Activated naive CD8-positive, alpha-beta T cell treated with anti-CD3 and anti-CD28 coated beads, Interleukin-2, amount 50 U/mL, for 24 hours (primary cell): Measurements from ENCODE around the gene ARMS2.
A peak's percentile ranks its signal among the peaks of the same experiment; 100 is the strongest.

Experiments
- ATAC-seq: fragments of 150-1000 bp; cut with Tn5 transposase; one replicate; pipeline ENCODE4 v1.10.0; 2021
- DNase-seq: peaks from one replicate; pipeline ENCODE4 v3.0.0; 2021
- H3K27ac Mint-ChIP-seq: one replicate; pipeline ENCODE4 v1.8.0; 2021; ENCODE audit warnings: mild to moderate bottlenecking, mixed read lengths
- H3K27me3 Mint-ChIP-seq: one replicate; pipeline ENCODE4 v1.8.0; 2021; ENCODE audit warnings: mixed read lengths
- H3K36me3 Mint-ChIP-seq: one replicate; pipeline ENCODE4 v1.8.0; 2021; ENCODE audit warnings: low read depth, mixed read lengths
- H3K4me1 Mint-ChIP-seq: one replicate; pipeline ENCODE4 v1.8.0; 2021; ENCODE audit warnings: mixed read lengths
- H3K4me3 Mint-ChIP-seq: one replicate; pipeline ENCODE4 v1.8.0; 2021; ENCODE audit warnings: mild to moderate bottlenecking, moderate library complexity, mixed read lengths
- H3K9me3 Mint-ChIP-seq: one replicate; pipeline ENCODE4 v1.8.0; 2021; ENCODE audit warnings: mixed read lengths

Gene ARMS2

GRCh38 chr10:122461729-122462532 lies 7.5 kb downstream of the ARMS2 start:
- peak; percentile 4 for DNase-seq
- H3K4me1 Mint-ChIP-seq = peaks cover 8% of the 10 kb centered on the region
- no peaks in the 10 kb centered on the region for H3K9me3 Mint-ChIP-seq
- no peak overlapping the region for H3K27ac Mint-ChIP-seq
- peak; percentile 23 for ATAC-seq
- H3K36me3 Mint-ChIP-seq = no peaks in the 10 kb centered on the region
- H3K4me3 Mint-ChIP-seq = peak overlapping the region; percentile 71
- peaks cover 65% of the 10 kb centered on the region for H3K27me3 Mint-ChIP-seq

- Mint-ChIP-seq H3K36me3 (no peaks in the 10 kb centered on the region), H3K4me1 (peaks cover 8% of the 10 kb centered on the region), H3K9me3 (no peaks in the 10 kb centered on the region), H3K4me3 (peak overlapping the region; percentile 71), H3K27ac (no peak overlapping the region), H3K27me3 (peaks cover 66% of the 10 kb centered on the region)
- DNase-seq (no peak), ATAC-seq (no peak)
Observed at GRCh38 chr10:122462533-122463465, 8.3 kb downstream of the ARMS2 start.

GRCh38 chr10:122463466-122464249 lies 9.2 kb downstream of the ARMS2 start:
- ATAC-seq = no peak
- Mint-ChIP-seq H3K9me3 (no peaks in the 10 kb centered on the region), H3K4me3 (no peak overlapping the region), H3K27me3 (peaks cover 63% of the 10 kb centered on the region), H3K36me3 (no peaks in the 10 kb centered on the region), H3K27ac (no peak overlapping the region), H3K4me1 (peaks cover 8% of the 10 kb centered on the region)
- no peak for DNase-seq

GRCh38 chr10:122464250-122464510 lies 9.7 kb downstream of the ARMS2 start:
- H3K36me3 Mint-ChIP-seq = no peaks in the 10 kb centered on the region
- H3K4me1 Mint-ChIP-seq = peaks cover 8% of the 10 kb centered on the region
- H3K9me3 Mint-ChIP-seq = no peaks in the 10 kb centered on the region
- no peak for ATAC-seq
- H3K27ac Mint-ChIP-seq = no peak overlapping the region
- H3K4me3 Mint-ChIP-seq = no peak overlapping the region
- DNase-seq = no peak
- H3K27me3 Mint-ChIP-seq = peaks cover 58% of the 10 kb centered on the region

- ATAC-seq = no peak
- H3K4me3 Mint-ChIP-seq = no peak overlapping the region
Observed at GRCh38 chr10:122464586-122464985, 10.1 kb downstream of the ARMS2 start.

GRCh38 chr10:122465401-122466040 lies 11.1 kb downstream of the ARMS2 start:
- no peaks in the 10 kb centered on the region for H3K9me3 Mint-ChIP-seq
- H3K4me3 Mint-ChIP-seq = no peak overlapping the region
- H3K27me3 Mint-ChIP-seq = peaks cover 51% of the 10 kb centered on the region
- DNase-seq = no peak
- no peaks in the 10 kb centered on the region for H3K36me3 Mint-ChIP-seq
- H3K4me1 Mint-ChIP-seq = peaks cover 7% of the 10 kb centered on the region
- ATAC-seq = no peak
- H3K27ac Mint-ChIP-seq = no peak overlapping the region

More at GRCh38 chr10:122464586-122464985, 10.1 kb downstream of the ARMS2 start:
- DNase-seq = no peak
- Mint-ChIP-seq H3K36me3 (no peaks in the 10 kb centered on the region), H3K9me3 (no peaks in the 10 kb centered on the region), H3K27ac (no peak overlapping the region), H3K4me1 (peaks cover 8% of the 10 kb centered on the region), H3K27me3 (peaks cover 54% of the 10 kb centered on the region)

- peaks cover 5% of the 10 kb centered on the region for H3K4me1 Mint-ChIP-seq
- DNase-seq (no peak), ATAC-seq (no peak)
- no peaks in the 10 kb centered on the region for H3K9me3 Mint-ChIP-seq
- no peaks in the 10 kb centered on the region for H3K36me3 Mint-ChIP-seq
- H3K27me3 Mint-ChIP-seq = peaks cover 52% of the 10 kb centered on the region
- H3K4me3 Mint-ChIP-seq = no peak overlapping the region
- H3K27ac Mint-ChIP-seq = no peak overlapping the region
Observed at GRCh38 chr10:122466951-122467381, 12.5 kb downstream of the ARMS2 start.

GRCh38 chr10:122467701-122468100 lies 13.2 kb downstream of the ARMS2 start:
- no peaks in the 10 kb centered on the region for H3K36me3 Mint-ChIP-seq
- no peaks in the 10 kb centered on the region for H3K9me3 Mint-ChIP-seq
- H3K27me3 Mint-ChIP-seq = peaks cover 47% of the 10 kb centered on the region
- H3K4me1 Mint-ChIP-seq = peaks cover 1% of the 10 kb centered on the region
- DNase-seq = no peak
- no peak for ATAC-seq
- H3K27ac Mint-ChIP-seq = no peak overlapping the region
- H3K4me3 Mint-ChIP-seq = no peak overlapping the region

- no peaks in the 10 kb centered on the region for H3K9me3 Mint-ChIP-seq
Observed at GRCh38 chr10:122468307-122468925, 14.0 kb downstream of the ARMS2 start.

GRCh38 chr10:122468926-122469781 lies 14.7 kb downstream of the ARMS2 start:
- Mint-ChIP-seq H3K36me3 (no peaks in the 10 kb centered on the region), H3K27me3 (peaks cover 33% of the 10 kb centered on the region), H3K4me3 (no peak overlapping the region), H3K27ac (no peak overlapping the region), H3K4me1 (peaks cover under 1% of the 10 kb centered on the region), H3K9me3 (no peaks in the 10 kb centered on the region)
- no peak for ATAC-seq
- DNase-seq = no peak

More at GRCh38 chr10:122468307-122468925, 14.0 kb downstream of the ARMS2 start:
- ATAC-seq (no peak), DNase-seq (no peak)
- no peaks in the 10 kb centered on the region for H3K36me3 Mint-ChIP-seq
- H3K4me1 Mint-ChIP-seq = no peaks in the 10 kb centered on the region
- no peak overlapping the region for H3K4me3 Mint-ChIP-seq
- H3K27me3 Mint-ChIP-seq = peaks cover 40% of the 10 kb centered on the region
- H3K27ac Mint-ChIP-seq = no peak overlapping the region

GRCh38 chr10:122469848-122470247 lies 15.4 kb downstream of the ARMS2 start:
- H3K27me3 Mint-ChIP-seq = peaks cover 33% of the 10 kb centered on the region
- no peak for ATAC-seq
- peaks cover 5% of the 10 kb centered on the region for H3K4me1 Mint-ChIP-seq

GRCh38 chr10:122471531-122472177 lies 17.2 kb downstream of the ARMS2 start:
- ATAC-seq (no peak), DNase-seq (no peak)
- Mint-ChIP-seq H3K4me1 (peaks cover 5% of the 10 kb centered on the region), H3K27me3 (peaks cover 25% of the 10 kb centered on the region), H3K36me3 (no peaks in the 10 kb centered on the region), H3K4me3 (no peak overlapping the region), H3K27ac (no peak overlapping the region), H3K9me3 (no peaks in the 10 kb centered on the region)

More at GRCh38 chr10:122469848-122470247, 15.4 kb downstream of the ARMS2 start:
- Mint-ChIP-seq H3K36me3 (no peaks in the 10 kb centered on the region), H3K4me3 (no peak overlapping the region), H3K9me3 (no peaks in the 10 kb centered on the region), H3K27ac (no peak overlapping the region)
- no peak for DNase-seq
